ENCODE results near the gene SIX5.

SIX5 gene

GRCh38 chr19:45717983-45718650 is 50.9 kb downstream of the SIX5 start:
- no peak for TF ChIP-seq CTCF (IDR thresholded peaks at IDR 0.05; ENCODE audit: insufficient read depth, low read depth, low read length, missing control alignments)
- no peak for DNase-seq (ENCODE audit: low read depth)
- H3K4me3 ChIP-seq (ENCODE audit: low read depth, low read length), result peak overlapping the region; percentile 74

- peak; percentile 15 for TF ChIP-seq CTCF (IDR thresholded peaks at IDR 0.05; ENCODE audit: insufficient read depth, low read depth, low read length, missing control alignments)
- DNase-seq (ENCODE audit: low read depth), result peak; percentile 100
- peak overlapping the region; percentile 91 for H3K4me3 ChIP-seq (ENCODE audit: low read depth, low read length)
Observed at GRCh38 chr19:45717131-45717982, 51.7 kb downstream of the SIX5 start.

GRCh38 chr19:45716359-45717130 is 52.5 kb downstream of the SIX5 start:
- TF ChIP-seq CTCF (IDR thresholded peaks at IDR 0.05; ENCODE audit: insufficient read depth, low read depth, low read length, missing control alignments), result no peak
- no peak for DNase-seq (ENCODE audit: low read depth)
- H3K4me3 ChIP-seq (ENCODE audit: low read depth, low read length), result peak overlapping the region; percentile 91

GRCh38 chr19:45715139-45715538 is 53.9 kb downstream of the SIX5 start:
- no peak overlapping the region for H3K4me3 ChIP-seq (ENCODE audit: low read depth, low read length)
- DNase-seq (ENCODE audit: low read depth), result no peak
- no peak for TF ChIP-seq CTCF (IDR thresholded peaks at IDR 0.05; ENCODE audit: insufficient read depth, low read depth, low read length, missing control alignments)

Data from GM12865 (cell line).